ENCODE measurements around the gene FSHR. TPM values are rescaled to one million over a fixed set of nuclear protein-coding genes. Genes with fewer than 3 reads are reported as not detected.

The FSHR gene
- total RNA-seq, 1 donor from 2014 or later: not detected

- TF ChIP-seq EZH2phosphoT487 (IDR thresholded peaks at IDR 0.05) (no peak), EZH2 (IDR thresholded peaks at IDR 0.05) (no peak)
- TF ChIP-seq, protein P1, sequence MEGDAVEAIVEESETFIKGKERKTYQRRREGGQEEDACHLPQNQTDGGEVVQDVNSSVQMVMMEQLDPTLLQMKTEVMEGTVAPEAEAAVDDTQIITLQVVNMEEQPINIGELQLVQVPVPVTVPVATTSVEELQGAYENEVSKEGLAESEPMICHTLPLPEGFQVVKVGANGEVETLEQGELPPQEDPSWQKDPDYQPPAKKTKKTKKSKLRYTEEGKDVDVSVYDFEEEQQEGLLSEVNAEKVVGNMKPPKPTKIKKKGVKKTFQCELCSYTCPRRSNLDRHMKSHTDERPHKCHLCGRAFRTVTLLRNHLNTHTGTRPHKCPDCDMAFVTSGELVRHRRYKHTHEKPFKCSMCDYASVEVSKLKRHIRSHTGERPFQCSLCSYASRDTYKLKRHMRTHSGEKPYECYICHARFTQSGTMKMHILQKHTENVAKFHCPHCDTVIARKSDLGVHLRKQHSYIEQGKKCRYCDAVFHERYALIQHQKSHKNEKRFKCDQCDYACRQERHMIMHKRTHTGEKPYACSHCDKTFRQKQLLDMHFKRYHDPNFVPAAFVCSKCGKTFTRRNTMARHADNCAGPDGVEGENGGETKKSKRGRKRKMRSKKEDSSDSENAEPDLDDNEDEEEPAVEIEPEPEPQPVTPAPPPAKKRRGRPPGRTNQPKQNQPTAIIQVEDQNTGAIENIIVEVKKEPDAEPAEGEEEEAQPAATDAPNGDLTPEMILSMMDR (IDR thresholded peaks at IDR 0.05): no peak
- no peaks in the 10 kb centered on the region for H3F3A ChIP-seq (ENCODE audit: low read depth)
- no peaks in the 10 kb centered on the region for H3K9me3 ChIP-seq (ENCODE audit: low read depth)
- H3K4me3 ChIP-seq: no peak overlapping the region
- H3K27ac ChIP-seq: no peak overlapping the region
- peaks cover 6% of the 10 kb centered on the region for H3K4me1 ChIP-seq
- H3K27me3 ChIP-seq: no peaks in the 10 kb centered on the region
- H3K79me2 ChIP-seq (ENCODE audit: low read depth): no peaks in the 10 kb centered on the region
- Mint-ChIP-seq H3K27me3 (ENCODE audit: insufficient read depth, low read depth) (peaks cover 2% of the 10 kb centered on the region), H3K4me3 (no peak overlapping the region), H3K4me1 (peaks cover 10% of the 10 kb centered on the region), H3K27ac (no peak overlapping the region), H3K9me3 (no peaks in the 10 kb centered on the region), H3K36me3 (no peaks in the 10 kb centered on the region)
- no peaks in the 10 kb centered on the region for H3K36me3 ChIP-seq
- H3K4me2 ChIP-seq: no peak overlapping the region
- no peak overlapping the region for H2AFZ ChIP-seq (replicated peaks)
- H3K9ac ChIP-seq: no peak overlapping the region
- DNase-seq (ENCODE audit: low spot score): no peak
- no peaks in the 10 kb centered on the region for H4K20me1 ChIP-seq (ENCODE audit: low read depth)
Observed at GRCh38 chr2:49026706-49027105, 127.6 kb downstream of the FSHR start.

DNA sequence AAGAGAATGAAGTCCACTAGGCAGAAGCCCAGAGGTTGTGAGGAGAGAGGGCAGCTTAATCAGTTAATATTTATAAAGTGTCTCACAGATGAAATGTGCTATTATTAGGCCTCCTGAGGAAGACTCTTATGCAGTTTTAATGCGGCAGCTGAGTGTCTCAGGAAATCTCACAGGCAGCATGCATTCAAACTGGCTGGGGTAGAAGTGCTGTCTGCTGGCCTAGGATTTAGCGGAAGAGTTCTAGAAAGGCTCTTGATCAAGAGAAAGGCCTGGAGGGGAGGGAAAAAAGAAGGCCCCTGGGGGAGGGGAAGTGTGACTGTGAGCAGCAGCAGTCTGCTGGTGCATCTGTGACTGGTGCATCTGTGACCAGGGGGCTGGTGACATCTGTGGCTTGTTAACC is 133.0 kb downstream of the FSHR start:
- no peaks in the 10 kb centered on the region for H3K9me3 Mint-ChIP-seq
- H4K20me1 ChIP-seq (ENCODE audit: low read depth): no peaks in the 10 kb centered on the region
- no peak overlapping the region for H2AFZ ChIP-seq (replicated peaks)
- no peaks in the 10 kb centered on the region for H3F3A ChIP-seq (ENCODE audit: low read depth)
- H3K4me3 ChIP-seq: no peak overlapping the region
- no peaks in the 10 kb centered on the region for H3K4me1 ChIP-seq
- no peak for TF ChIP-seq EZH2 (IDR thresholded peaks at IDR 0.05)
- TF ChIP-seq EZH2phosphoT487 (IDR thresholded peaks at IDR 0.05): no peak
- TF ChIP-seq, protein P1 (IDR thresholded peaks at IDR 0.05): no peak
- H3K4me1 Mint-ChIP-seq: peaks cover 5% of the 10 kb centered on the region
- H3K36me3 ChIP-seq: no peaks in the 10 kb centered on the region
- H3K9ac ChIP-seq: no peak overlapping the region
- H3K27ac Mint-ChIP-seq: peak overlapping the region; percentile 52
- H3K9me3 ChIP-seq (ENCODE audit: low read depth): no peaks in the 10 kb centered on the region
- H3K4me3 Mint-ChIP-seq: no peak overlapping the region
- H3K27me3 Mint-ChIP-seq (ENCODE audit: insufficient read depth, low read depth): no peaks in the 10 kb centered on the region
- H3K4me2 ChIP-seq: no peak overlapping the region
- H3K36me3 Mint-ChIP-seq: no peaks in the 10 kb centered on the region
- H3K79me2 ChIP-seq (ENCODE audit: low read depth): no peaks in the 10 kb centered on the region
- DNase-seq (ENCODE audit: low spot score): no peak
- H3K27ac ChIP-seq: no peak overlapping the region
- no peaks in the 10 kb centered on the region for H3K27me3 ChIP-seq

- H3K9ac ChIP-seq: no peak overlapping the region
- H3K27ac Mint-ChIP-seq: no peak overlapping the region
- peaks cover 2% of the 10 kb centered on the region for H3K4me1 Mint-ChIP-seq
- H3K4me1 ChIP-seq: no peaks in the 10 kb centered on the region
- TF ChIP-seq, protein P1 (IDR thresholded peaks at IDR 0.05): no peak
- no peak for TF ChIP-seq EZH2 (IDR thresholded peaks at IDR 0.05)
- no peak for TF ChIP-seq EZH2phosphoT487 (IDR thresholded peaks at IDR 0.05)
- H4K20me1 ChIP-seq (ENCODE audit: low read depth): no peaks in the 10 kb centered on the region
- no peak overlapping the region for H3K4me2 ChIP-seq
- H3K9me3 Mint-ChIP-seq: no peaks in the 10 kb centered on the region
- no peaks in the 10 kb centered on the region for H3K9me3 ChIP-seq (ENCODE audit: low read depth)
- H3K27me3 Mint-ChIP-seq (ENCODE audit: insufficient read depth, low read depth): no peaks in the 10 kb centered on the region
- H3K27ac ChIP-seq: no peak overlapping the region
- no peak overlapping the region for H2AFZ ChIP-seq (replicated peaks)
- H3K79me2 ChIP-seq (ENCODE audit: low read depth): no peaks in the 10 kb centered on the region
- H3F3A ChIP-seq (ENCODE audit: low read depth): no peaks in the 10 kb centered on the region
- H3K4me3 ChIP-seq: no peak overlapping the region
- no peaks in the 10 kb centered on the region for H3K36me3 ChIP-seq
- H3K36me3 Mint-ChIP-seq: no peaks in the 10 kb centered on the region
- no peak for DNase-seq (ENCODE audit: low spot score)
- H3K4me3 Mint-ChIP-seq: no peak overlapping the region
- H3K27me3 ChIP-seq: no peaks in the 10 kb centered on the region
Observed at GRCh38 chr2:49005261-49005660, 149.1 kb downstream of the FSHR start.
